Neural cell (in vitro differentiated cells): Measurements from ENCODE around the gene SPRR1B. TPM values are rescaled to one million over a fixed set of nuclear protein-coding genes. Genes with fewer than 3 reads are reported as not detected.

Source experiments
- H2AFZ ChIP-seq: fragments of 200-600, 300-800 bp; sonication (generic), shearing (Covaris generic); 2 replicates; pipeline ENCODE4 v1.6.0; 2014; ENCODE audit warnings: low read depth, mild to moderate bottlenecking, antibody characterized with exemption, low read length, moderate library complexity
- H3F3A ChIP-seq: fragments of 200-600 bp; shearing (Covaris generic); 2 replicates; pipeline ENCODE4 v1.6.1; 2016; ENCODE audit warnings: mild to moderate bottlenecking, moderate library complexity, mixed read lengths, antibody characterized with exemption, low read length; ENCODE audit not compliant: insufficient read depth, poor library complexity, severe bottlenecking
- H3K27ac ChIP-seq: fragments of 200-600, 300-800 bp; sonication (generic), shearing (Covaris generic); 2 replicates; pipeline ENCODE4 v1.5.1; 2014; ENCODE audit warnings: mild to moderate bottlenecking, low read length, moderate library complexity
- H3K27me3 ChIP-seq: fragments of 300-800, 200-600 bp; sonication (generic), shearing (Covaris generic); 2 replicates; pipeline ENCODE4 v1.6.0; 2014; ENCODE audit warnings: mild to moderate bottlenecking, low read depth, low read length, moderate library complexity; ENCODE audit not compliant: insufficient read depth
- H3K36me3 ChIP-seq: fragments of 300-800, 200-600 bp; sonication (generic), shearing (Covaris generic); 2 replicates; pipeline ENCODE4 v1.5.1; 2014; ENCODE audit warnings: mild to moderate bottlenecking, antibody characterized with exemption, low read length, moderate library complexity; ENCODE audit not compliant: insufficient read depth
- H3K4me2 ChIP-seq: fragments of 300-800, 200-600 bp; sonication (generic), shearing (Covaris generic); 2 replicates; pipeline ENCODE4 v1.6.0; 2014; ENCODE audit warnings: mild to moderate bottlenecking, low read length
- H3K4me3 ChIP-seq: fragments of 300-800, 200-600 bp; sonication (generic), shearing (Covaris generic); 2 replicates; pipeline ENCODE4 v1.5.1; 2014; ENCODE audit warnings: mild to moderate bottlenecking, low read length, moderate library complexity
- H3K79me2 ChIP-seq: fragments of 200-600 bp; shearing (Covaris generic); replicated peaks from 2 replicates; pipeline ENCODE4 v1.6.0; 2014; ENCODE audit warnings: mild to moderate bottlenecking, low read length, moderate library complexity; ENCODE audit not compliant: insufficient read depth
- H3K9ac ChIP-seq: fragments of 300-800, 200-600 bp; sonication (generic), shearing (Covaris generic); 2 replicates; pipeline ENCODE4 v1.6.1; 2016; ENCODE audit warnings: mild to moderate bottlenecking, low read length, mixed read lengths
- H3K9me2 ChIP-seq: fragments of 200-600 bp; shearing (Covaris generic); 2 replicates; pipeline ENCODE4 v1.6.1; 2016; ENCODE audit warnings: mild to moderate bottlenecking, low read length, mixed read lengths; ENCODE audit not compliant: insufficient read depth
- H3K9me3 ChIP-seq: fragments of 200-600, 300-800 bp; sonication (generic), shearing (Covaris generic); 2 replicates; pipeline ENCODE4 v1.6.1; 2016; ENCODE audit warnings: mild to moderate bottlenecking, mixed run types, low read length, moderate library complexity, mixed read lengths
- H4K20me1 ChIP-seq: fragments of 200-600 bp; shearing (Covaris generic); 2 replicates; pipeline ENCODE4 v1.6.1; 2016; ENCODE audit warnings: mild to moderate bottlenecking, mixed run types; ENCODE audit not compliant: insufficient read depth
- EP300 ChIP-seq: fragments of 450-650 bp; conservative IDR thresholded peaks from 2 replicates; pipeline ENCODE4 v1.6.1; 2014; ENCODE audit warnings: antibody characterized with exemption, mild to moderate bottlenecking, moderate library complexity; ENCODE audit not compliant: poor library complexity, severe bottlenecking
- EZH2 ChIP-seq: fragments of 200-600, 300-800 bp; shearing (Covaris generic), sonication (generic); IDR thresholded peaks from 2 replicates; pipeline ENCODE4 v1.6.1; 2014; ENCODE audit warnings: antibody characterized with exemption, low read length, borderline replicate concordance, mild to moderate bottlenecking; ENCODE audit not compliant: insufficient read depth, poor library complexity, severe bottlenecking
- MXI1 ChIP-seq: fragments of 450-650 bp; conservative IDR thresholded peaks from 2 replicates; pipeline ENCODE4 v1.6.1; 2014; ENCODE audit warnings: antibody characterized with exemption, mild to moderate bottlenecking; ENCODE audit not compliant: poor library complexity, severe bottlenecking
- POLR2AphosphoS5 ChIP-seq: IDR thresholded peaks from 2 replicates; pipeline ENCODE4 v1.6.1; 2012
- RAD21 ChIP-seq: fragments of 450-650 bp; conservative IDR thresholded peaks from 2 replicates; pipeline ENCODE4 v1.6.1; 2014; ENCODE audit warnings: antibody characterized with exemption, mild to moderate bottlenecking, moderate library complexity
- SMC3 ChIP-seq: fragments of 450-650 bp; conservative IDR thresholded peaks from 2 replicates; pipeline ENCODE4 v1.6.1; 2014; ENCODE audit warnings: antibody characterized with exemption, mild to moderate bottlenecking, moderate library complexity; ENCODE audit not compliant: poor library complexity
- TAF1 ChIP-seq: IDR thresholded peaks from 2 replicates; pipeline ENCODE4 v1.6.1; 2012; ENCODE audit warnings: low read depth
- polyA plus RNA-seq: library from polyadenylated mRNA; depleted of rRNA; stranded (reverse); fragments of >200 nt; gene quantifications from 2 replicates; pipeline ENCODE4 v1.2.3, GENCODE V29; 2014
- TF ChIP-seq, protein P1 (sequence below): IDR thresholded peaks from 2 replicates; pipeline ENCODE4 v1.6.1; 2012; ENCODE audit warnings: borderline replicate concordance
- TF ChIP-seq, protein P2 (sequence below): fragments of 450-650 bp; IDR thresholded peaks from 2 replicates; pipeline ENCODE4 v1.5.1; 2014; ENCODE audit warnings: antibody characterized with exemption, mild to moderate bottlenecking, moderate library complexity; ENCODE audit not compliant: poor library complexity, severe bottlenecking

Gene SPRR1B
- polyA plus RNA-seq, 1 donor from 2014 or later, result not detected

DNA sequence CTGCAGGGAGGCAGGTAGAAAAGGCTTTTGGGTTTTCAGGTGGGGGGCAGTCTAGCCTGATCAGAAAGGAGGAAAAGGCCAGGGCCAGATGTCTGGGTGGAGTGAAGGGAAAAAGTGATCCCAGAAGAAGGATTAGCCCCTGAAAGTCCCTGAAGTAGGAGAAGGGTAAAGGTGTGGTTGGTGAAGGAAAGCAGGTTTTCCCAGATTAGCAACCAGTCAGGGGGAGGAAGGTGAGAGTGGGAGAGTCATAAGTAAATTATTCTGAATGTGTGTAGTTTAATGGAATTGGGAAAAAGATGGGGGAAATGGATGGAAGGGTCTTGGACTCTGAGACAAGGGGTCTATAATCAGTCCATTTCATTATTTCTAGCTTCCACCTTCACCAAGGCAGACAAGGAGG, 47.8 kb upstream of the SPRR1B start:
- no peaks in the 10 kb centered on the region for H3K27me3 ChIP-seq
- H3K9me3 ChIP-seq, result no peaks in the 10 kb centered on the region
- TF ChIP-seq POLR2AphosphoS5, result no peak
- TF ChIP-seq RAD21, result no peak
- TF ChIP-seq SMC3, result no peak
- TF ChIP-seq, protein P1, sequence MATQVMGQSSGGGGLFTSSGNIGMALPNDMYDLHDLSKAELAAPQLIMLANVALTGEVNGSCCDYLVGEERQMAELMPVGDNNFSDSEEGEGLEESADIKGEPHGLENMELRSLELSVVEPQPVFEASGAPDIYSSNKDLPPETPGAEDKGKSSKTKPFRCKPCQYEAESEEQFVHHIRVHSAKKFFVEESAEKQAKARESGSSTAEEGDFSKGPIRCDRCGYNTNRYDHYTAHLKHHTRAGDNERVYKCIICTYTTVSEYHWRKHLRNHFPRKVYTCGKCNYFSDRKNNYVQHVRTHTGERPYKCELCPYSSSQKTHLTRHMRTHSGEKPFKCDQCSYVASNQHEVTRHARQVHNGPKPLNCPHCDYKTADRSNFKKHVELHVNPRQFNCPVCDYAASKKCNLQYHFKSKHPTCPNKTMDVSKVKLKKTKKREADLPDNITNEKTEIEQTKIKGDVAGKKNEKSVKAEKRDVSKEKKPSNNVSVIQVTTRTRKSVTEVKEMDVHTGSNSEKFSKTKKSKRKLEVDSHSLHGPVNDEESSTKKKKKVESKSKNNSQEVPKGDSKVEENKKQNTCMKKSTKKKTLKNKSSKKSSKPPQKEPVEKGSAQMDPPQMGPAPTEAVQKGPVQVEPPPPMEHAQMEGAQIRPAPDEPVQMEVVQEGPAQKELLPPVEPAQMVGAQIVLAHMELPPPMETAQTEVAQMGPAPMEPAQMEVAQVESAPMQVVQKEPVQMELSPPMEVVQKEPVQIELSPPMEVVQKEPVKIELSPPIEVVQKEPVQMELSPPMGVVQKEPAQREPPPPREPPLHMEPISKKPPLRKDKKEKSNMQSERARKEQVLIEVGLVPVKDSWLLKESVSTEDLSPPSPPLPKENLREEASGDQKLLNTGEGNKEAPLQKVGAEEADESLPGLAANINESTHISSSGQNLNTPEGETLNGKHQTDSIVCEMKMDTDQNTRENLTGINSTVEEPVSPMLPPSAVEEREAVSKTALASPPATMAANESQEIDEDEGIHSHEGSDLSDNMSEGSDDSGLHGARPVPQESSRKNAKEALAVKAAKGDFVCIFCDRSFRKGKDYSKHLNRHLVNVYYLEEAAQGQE, result no peak
- no peak for TF ChIP-seq EP300
- no peak for TF ChIP-seq MXI1
- TF ChIP-seq EZH2, result no peak
- TF ChIP-seq, protein P2, sequence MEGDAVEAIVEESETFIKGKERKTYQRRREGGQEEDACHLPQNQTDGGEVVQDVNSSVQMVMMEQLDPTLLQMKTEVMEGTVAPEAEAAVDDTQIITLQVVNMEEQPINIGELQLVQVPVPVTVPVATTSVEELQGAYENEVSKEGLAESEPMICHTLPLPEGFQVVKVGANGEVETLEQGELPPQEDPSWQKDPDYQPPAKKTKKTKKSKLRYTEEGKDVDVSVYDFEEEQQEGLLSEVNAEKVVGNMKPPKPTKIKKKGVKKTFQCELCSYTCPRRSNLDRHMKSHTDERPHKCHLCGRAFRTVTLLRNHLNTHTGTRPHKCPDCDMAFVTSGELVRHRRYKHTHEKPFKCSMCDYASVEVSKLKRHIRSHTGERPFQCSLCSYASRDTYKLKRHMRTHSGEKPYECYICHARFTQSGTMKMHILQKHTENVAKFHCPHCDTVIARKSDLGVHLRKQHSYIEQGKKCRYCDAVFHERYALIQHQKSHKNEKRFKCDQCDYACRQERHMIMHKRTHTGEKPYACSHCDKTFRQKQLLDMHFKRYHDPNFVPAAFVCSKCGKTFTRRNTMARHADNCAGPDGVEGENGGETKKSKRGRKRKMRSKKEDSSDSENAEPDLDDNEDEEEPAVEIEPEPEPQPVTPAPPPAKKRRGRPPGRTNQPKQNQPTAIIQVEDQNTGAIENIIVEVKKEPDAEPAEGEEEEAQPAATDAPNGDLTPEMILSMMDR, result no peak
- TF ChIP-seq TAF1, result no peak

DNA sequence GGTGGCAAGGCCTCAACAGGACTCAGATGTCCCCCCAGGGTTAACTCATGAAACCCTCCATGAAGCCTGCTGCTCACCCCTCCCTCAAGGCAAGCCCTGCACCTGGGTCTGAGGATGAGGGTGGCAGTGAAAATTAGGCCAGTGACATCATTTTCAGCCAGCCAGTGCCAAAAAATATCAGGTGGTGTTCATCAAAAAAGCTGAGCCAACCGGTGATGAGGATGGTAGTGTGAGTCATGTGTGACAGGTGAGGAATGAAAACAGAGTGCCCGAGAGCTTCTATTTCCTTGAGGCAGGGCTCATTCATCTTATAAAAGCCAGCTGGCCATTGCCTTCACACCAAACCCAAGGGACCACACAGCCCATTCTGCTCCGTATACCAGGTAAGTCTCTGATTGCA, 47.3 kb upstream of the SPRR1B start, which contains the start of gene SPRR1A:
Gene SPRR1A, plus strand, starts transcription at position 339 of the 400 bp plus-strand sequence. CDS start 1,150 bp downstream, outside the sequence.
- Histone ChIP-seq H4K20me1 (no peaks in the 10 kb centered on the region), H3K79me2 (no peaks in the 10 kb centered on the region), H3K27me3 (no peaks in the 10 kb centered on the region), H3K9me2 (no peaks in the 10 kb centered on the region), H3K4me2 (no peak within 1 kb of the TSS), H3K9ac (no peak within 1 kb of the TSS), H3K4me3 (no peak within 1 kb of the TSS), H3F3A (no peaks in the 10 kb centered on the region), H3K36me3 (no peaks in the 10 kb centered on the region), H3K9me3 (no peaks in the 10 kb centered on the region), H3K27ac (no peak within 1 kb of the TSS), H2AFZ (no peak within 1 kb of the TSS)
- TF ChIP-seq EZH2 (no peak), TAF1 (no peak), RAD21 (no peak), POLR2AphosphoS5 (no peak), SMC3 (no peak), EP300 (no peak)
- TF ChIP-seq, protein P1, result no peak
- TF ChIP-seq, protein P2, result no peak

More for the DNA sequence above, 47.8 kb upstream of the SPRR1B start:
- no peak overlapping the region for H2AFZ ChIP-seq
- no peaks in the 10 kb centered on the region for H3K36me3 ChIP-seq
- H3K79me2 ChIP-seq, result no peaks in the 10 kb centered on the region
- H3K9ac ChIP-seq, result no peak overlapping the region
- no peaks in the 10 kb centered on the region for H3K9me2 ChIP-seq
- H3K4me2 ChIP-seq, result no peak overlapping the region
- no peak overlapping the region for H3K4me3 ChIP-seq
- no peak overlapping the region for H3K27ac ChIP-seq
- no peaks in the 10 kb centered on the region for H3F3A ChIP-seq
- H4K20me1 ChIP-seq, result no peaks in the 10 kb centered on the region
